ENCODE measurements around the gene SDS.

Gene SDS

GRCh38 chr12:113445544-113446171, 42.0 kb upstream of the SDS start:
- in situ Hi-C loops (cut with HindIII; ENCODE audit: low sequenced_read_pairs), result no loop called here
- DNase-seq (ENCODE audit: low read depth, low spot score), result no peak
- H3K4me3 ChIP-seq (ENCODE audit: low read depth, low read length), result no peak overlapping the region
- TF ChIP-seq CTCF (IDR thresholded peaks at IDR 0.05; ENCODE audit: low read depth, low read length), result no peak

GRCh38 chr12:113443030-113443539, 39.4 kb upstream of the SDS start:
- no peak for TF ChIP-seq CTCF (IDR thresholded peaks at IDR 0.05; ENCODE audit: low read depth, low read length)
- H3K4me3 ChIP-seq (ENCODE audit: low read depth, low read length), result no peak overlapping the region
- no peak for DNase-seq (ENCODE audit: low read depth, low spot score)
- in situ Hi-C loops (cut with HindIII; ENCODE audit: low sequenced_read_pairs), result no loop called here

- no peak for TF ChIP-seq CTCF (IDR thresholded peaks at IDR 0.05; ENCODE audit: low read depth, low read length)
- H3K4me3 ChIP-seq (ENCODE audit: low read depth, low read length), result no peak overlapping the region
- in situ Hi-C loops (cut with HindIII; ENCODE audit: low sequenced_read_pairs), result no loop called here
- DNase-seq (ENCODE audit: low read depth, low spot score), result no peak
Measured at GRCh38 chr12:113440947-113441782, 37.5 kb upstream of the SDS start.

GRCh38 chr12:113440336-113440735, 36.6 kb upstream of the SDS start:
- no peak for DNase-seq (ENCODE audit: low read depth, low spot score)
- in situ Hi-C loops (cut with HindIII; ENCODE audit: low sequenced_read_pairs), result no loop called here
- no peak for TF ChIP-seq CTCF (IDR thresholded peaks at IDR 0.05; ENCODE audit: low read depth, low read length)
- H3K4me3 ChIP-seq (ENCODE audit: low read depth, low read length), result no peak overlapping the region

- H3K4me3 ChIP-seq (ENCODE audit: low read depth, low read length), result no peak overlapping the region
- DNase-seq (ENCODE audit: low read depth, low spot score), result peak; percentile 27
- TF ChIP-seq CTCF (IDR thresholded peaks at IDR 0.05; ENCODE audit: low read depth, low read length), result peak; percentile 77
Measured at GRCh38 chr12:113439606-113440030, 35.9 kb upstream of the SDS start.

GRCh38 chr12:113439301-113439597, 35.6 kb upstream of the SDS start:
- no peak overlapping the region for H3K4me3 ChIP-seq (ENCODE audit: low read depth, low read length)
- in situ Hi-C loops (cut with HindIII; ENCODE audit: low sequenced_read_pairs), result no loop called here
- TF ChIP-seq CTCF (IDR thresholded peaks at IDR 0.05; ENCODE audit: low read depth, low read length), result no peak
- DNase-seq (ENCODE audit: low read depth, low spot score), result no peak

More at GRCh38 chr12:113439606-113440030, 35.9 kb upstream of the SDS start:
- in situ Hi-C loops (cut with HindIII; ENCODE audit: low sequenced_read_pairs), result no loop called here

Measured in astrocyte of the spinal cord (primary cell).